Measurements from ENCODE around the gene CFAP45.

Gene CFAP45

GRCh38 chr1:159917533-159918351 is 17.8 kb upstream of the CFAP45 start:
- Histone ChIP-seq H3K9me3 (no peaks in the 10 kb centered on the region), H3K27ac (peak overlapping the region; percentile 71), H3K4me3 (no peak overlapping the region), H4K20me1 (peaks cover 55% of the 10 kb centered on the region), H3K36me3 (peaks cover 71% of the 10 kb centered on the region), H3K9ac (no peak overlapping the region), H3K27me3 (no peaks in the 10 kb centered on the region), H3K4me1 (peaks cover 71% of the 10 kb centered on the region), H3K4me2 (peak overlapping the region; percentile 67)
- no peak for TF ChIP-seq Cebpa-rat (IDR thresholded peaks at IDR 0.05)

GRCh38 chr1:159916242-159917051 is 16.5 kb upstream of the CFAP45 start:
- peaks cover 61% of the 10 kb centered on the region for H3K36me3 ChIP-seq
- H4K20me1 ChIP-seq = peaks cover 42% of the 10 kb centered on the region
- H3K4me3 ChIP-seq = no peak overlapping the region
- peaks cover 71% of the 10 kb centered on the region for H3K4me1 ChIP-seq
- no peak overlapping the region for H3K9ac ChIP-seq
- H3K27ac ChIP-seq = peak overlapping the region; percentile 49; the same call in 1 of the 2 replicates
- no peak for TF ChIP-seq Cebpa-rat (IDR thresholded peaks at IDR 0.05)
- no peaks in the 10 kb centered on the region for H3K9me3 ChIP-seq
- H3K4me2 ChIP-seq = 0 out of 2 replicates have a peak overlapping the region, but pooled peaks have one; percentile 2
- no peaks in the 10 kb centered on the region for H3K27me3 ChIP-seq

- no peak overlapping the region for H3K4me3 ChIP-seq
- no peak overlapping the region for H3K27ac ChIP-seq
- H4K20me1 ChIP-seq = peaks cover 34% of the 10 kb centered on the region
- no peak for TF ChIP-seq Cebpa-rat (IDR thresholded peaks at IDR 0.05)
- no peaks in the 10 kb centered on the region for H3K27me3 ChIP-seq
- H3K36me3 ChIP-seq = peaks cover 54% of the 10 kb centered on the region
- peaks cover 71% of the 10 kb centered on the region for H3K4me1 ChIP-seq
- H3K9me3 ChIP-seq = no peaks in the 10 kb centered on the region
- H3K4me2 ChIP-seq = no peak overlapping the region
- H3K9ac ChIP-seq = no peak overlapping the region
Measured at GRCh38 chr1:159915571-159916241, 15.7 kb upstream of the CFAP45 start.

DNA sequence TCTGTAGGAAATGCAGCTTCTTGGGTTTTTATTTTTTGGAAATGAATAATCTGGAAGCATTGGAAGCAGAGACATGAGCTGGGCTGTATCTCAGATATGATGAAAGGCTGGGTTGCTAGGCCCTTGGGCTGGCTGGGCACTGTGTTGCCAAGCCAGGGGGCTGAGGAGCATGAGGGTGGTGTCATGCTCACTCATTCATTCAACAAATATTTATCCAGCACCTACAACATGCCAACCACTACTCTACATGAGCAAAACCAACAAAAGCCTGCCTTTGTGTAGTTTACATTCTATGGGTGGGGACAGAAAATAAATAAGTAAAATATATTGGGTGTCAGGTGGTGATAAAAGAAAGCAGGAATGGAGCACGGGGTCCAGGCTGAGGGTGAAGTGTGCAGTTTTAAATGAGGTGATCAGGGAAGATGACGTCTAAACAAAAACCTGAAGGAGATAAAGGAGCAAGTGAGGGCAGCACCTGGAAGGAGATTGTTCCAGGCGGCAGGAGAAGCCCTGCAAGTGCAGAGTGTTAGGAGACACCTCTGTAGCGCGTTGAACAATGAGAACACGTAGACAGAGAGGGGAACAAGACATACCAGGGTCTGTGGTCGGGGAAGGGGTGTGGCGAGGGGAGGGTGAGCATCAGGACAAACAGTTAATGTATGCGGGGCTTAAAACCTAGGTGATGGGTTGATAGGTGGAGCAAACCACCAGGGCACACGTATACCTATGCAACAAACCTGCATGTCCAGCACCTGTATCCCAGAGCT is 14.5 kb upstream of the CFAP45 start:
- Histone ChIP-seq H3K27ac (no peak overlapping the region), H3K4me1 (peaks cover 69% of the 10 kb centered on the region), H3K27me3 (no peaks in the 10 kb centered on the region), H3K36me3 (peaks cover 41% of the 10 kb centered on the region), H3K9ac (no peak overlapping the region), H3K4me2 (no peak overlapping the region), H3K9me3 (no peaks in the 10 kb centered on the region), H4K20me1 (peaks cover 22% of the 10 kb centered on the region), H3K4me3 (no peak overlapping the region)
- no peak for TF ChIP-seq Cebpa-rat (IDR thresholded peaks at IDR 0.05)

DNA sequence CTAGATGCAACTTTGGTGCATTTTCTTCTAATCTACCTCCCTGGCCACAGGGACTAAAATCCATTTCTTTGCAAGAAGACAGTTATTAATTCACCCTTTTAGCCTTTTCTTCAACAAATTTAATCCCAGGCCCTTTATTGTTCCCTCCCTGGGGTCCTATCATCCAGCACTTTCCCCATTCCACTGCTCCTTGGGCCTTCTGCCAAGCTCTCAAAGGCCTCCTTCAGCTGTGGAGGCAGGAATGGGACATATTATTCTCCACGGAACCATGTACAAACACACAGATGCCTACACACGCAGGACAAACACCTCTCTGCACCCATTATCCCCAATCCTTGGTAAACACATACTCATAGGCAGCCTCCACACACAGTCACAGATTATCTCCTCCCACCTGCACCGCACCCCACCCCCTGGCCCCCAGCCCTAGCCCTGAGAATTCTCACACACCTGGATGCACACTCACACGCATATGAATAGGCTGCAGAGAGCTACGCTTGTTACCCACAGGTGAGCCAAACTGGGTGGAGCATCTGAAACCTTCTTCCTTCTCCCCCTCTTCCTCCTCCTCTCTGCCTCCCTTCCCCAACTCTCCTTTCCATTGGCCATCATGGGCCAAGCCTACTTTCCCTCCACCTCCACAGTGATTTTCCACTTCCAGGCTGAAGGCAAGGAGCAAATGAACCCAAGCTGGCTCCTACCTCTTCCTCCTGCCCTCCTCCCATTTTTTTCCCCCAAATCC is 13.7 kb upstream of the CFAP45 start:
- no peak for TF ChIP-seq Cebpa-rat (IDR thresholded peaks at IDR 0.05)
- no peak overlapping the region for H3K4me3 ChIP-seq
- H3K27me3 ChIP-seq = no peaks in the 10 kb centered on the region
- H4K20me1 ChIP-seq = peaks cover 14% of the 10 kb centered on the region
- no peak overlapping the region for H3K4me2 ChIP-seq
- no peak overlapping the region for H3K9ac ChIP-seq
- peaks cover 33% of the 10 kb centered on the region for H3K36me3 ChIP-seq
- no peaks in the 10 kb centered on the region for H3K9me3 ChIP-seq
- no peak overlapping the region for H3K27ac ChIP-seq
- peaks cover 67% of the 10 kb centered on the region for H3K4me1 ChIP-seq

GRCh38 chr1:159911326-159912070 is 11.5 kb upstream of the CFAP45 start:
- no peaks in the 10 kb centered on the region for H3K9me3 ChIP-seq
- no peaks in the 10 kb centered on the region for H4K20me1 ChIP-seq
- peaks cover 45% of the 10 kb centered on the region for H3K4me1 ChIP-seq
- peak overlapping the region; percentile 37; the same call in 1 of the 2 replicates for H3K9ac ChIP-seq
- H3K4me3 ChIP-seq = no peak overlapping the region
- H3K36me3 ChIP-seq = peaks cover 12% of the 10 kb centered on the region
- peak overlapping the region; percentile 89 for H3K4me2 ChIP-seq
- TF ChIP-seq Cebpa-rat (IDR thresholded peaks at IDR 0.05) = no peak
- peak overlapping the region; percentile 76 for H3K27ac ChIP-seq
- no peaks in the 10 kb centered on the region for H3K27me3 ChIP-seq

- no peaks in the 10 kb centered on the region for H3K27me3 ChIP-seq
Measured at GRCh38 chr1:159908031-159908940, 8.3 kb upstream of the CFAP45 start.

More at GRCh38 chr1:159908031-159908940, 8.3 kb upstream of the CFAP45 start:
- no peak for TF ChIP-seq Cebpa-rat (IDR thresholded peaks at IDR 0.05)
- no peaks in the 10 kb centered on the region for H4K20me1 ChIP-seq
- H3K4me2 ChIP-seq = no peak overlapping the region
- no peak overlapping the region for H3K9ac ChIP-seq
- peaks cover 18% of the 10 kb centered on the region for H3K9me3 ChIP-seq
- no peaks in the 10 kb centered on the region for H3K36me3 ChIP-seq
- no peak overlapping the region for H3K4me3 ChIP-seq
- H3K27ac ChIP-seq = no peak overlapping the region
- peaks cover 40% of the 10 kb centered on the region for H3K4me1 ChIP-seq

Measured in BLaER1 (cell line).